ENCODE results near the gene AGBL2. TPM values are rescaled to one million over a fixed set of nuclear protein-coding genes. Genes with fewer than 3 reads are reported as not detected.
"Not testable (repeated sequence)": the region's sequence is repeated elsewhere in the genome, so short reads cannot be mapped to it uniquely, and the experiment has no call there.

The AGBL2 gene
- total RNA-seq, 1 donor from 2014 or later = 1.4 TPM

GRCh38 chr11:47636331-47636730 lies 78.8 kb downstream of the AGBL2 start:
- H3K27ac ChIP-seq (ENCODE audit: low read depth, low read length) = not testable (repeated sequence)
- peaks cover 30% of the 10 kb centered on the region for H3K36me3 ChIP-seq (ENCODE audit: insufficient read depth, low read length)

GRCh38 chr11:47631473-47631872 lies 83.7 kb downstream of the AGBL2 start:
- Histone ChIP-seq H3K27ac (ENCODE audit: low read depth, low read length) (no peak overlapping the region), H3K4me2 (ENCODE audit: low read length) (no peak overlapping the region), H3K79me2 (ENCODE audit: insufficient read depth, low read length) (no peaks in the 10 kb centered on the region), H3K27me3 (ENCODE audit: insufficient read depth, low read length) (no peaks in the 10 kb centered on the region), H3K4me3 (ENCODE audit: insufficient read depth, low read depth, low read length) (no peak overlapping the region), H3K9ac (ENCODE audit: low read length) (no peak overlapping the region), H2AFZ (ENCODE audit: low read depth, low read length) (no peak overlapping the region), H4K20me1 (ENCODE audit: insufficient read depth, low read length) (peaks cover 4% of the 10 kb centered on the region), H3K4me1 (ENCODE audit: insufficient read depth, low read length) (no peaks in the 10 kb centered on the region), H3K36me3 (ENCODE audit: insufficient read depth, low read length) (peaks cover 46% of the 10 kb centered on the region), H3K9me3 (ENCODE audit: insufficient read depth, low read depth, low read length) (no peaks in the 10 kb centered on the region)
- Mint-ChIP-seq H3K27ac (ENCODE audit: unreplicated experiment) (no peak overlapping the region), H3K9me3 (ENCODE audit: unreplicated experiment) (no peaks in the 10 kb centered on the region), H3K4me1 (ENCODE audit: low read depth, unreplicated experiment) (no peaks in the 10 kb centered on the region), H3K4me3 (ENCODE audit: unreplicated experiment) (no peak overlapping the region), H3K36me3 (ENCODE audit: low read depth, unreplicated experiment) (peaks cover 22% of the 10 kb centered on the region), H3K27me3 (ENCODE audit: low read depth, unreplicated experiment) (no peaks in the 10 kb centered on the region)
- FAIRE-seq (no peak), DNase-seq (ENCODE audit: low read depth) (no peak)
- no peak for TF ChIP-seq EZH2 (IDR thresholded peaks at IDR 0.05; ENCODE audit: insufficient read depth, low read length)

More at GRCh38 chr11:47636331-47636730, 78.8 kb downstream of the AGBL2 start:
- DNase-seq (ENCODE audit: low read depth); H3K4me1 ChIP-seq (ENCODE audit: insufficient read depth, low read length); H3K9me3 Mint-ChIP-seq (ENCODE audit: unreplicated experiment); H2AFZ ChIP-seq (ENCODE audit: low read depth, low read length); H3K27me3 ChIP-seq (ENCODE audit: insufficient read depth, low read length); H3K4me1 Mint-ChIP-seq (ENCODE audit: low read depth, unreplicated experiment); H3K9me3 ChIP-seq (ENCODE audit: insufficient read depth, low read depth, low read length); H3K4me2 ChIP-seq (ENCODE audit: low read length); H3K4me3 Mint-ChIP-seq (ENCODE audit: unreplicated experiment); H3K27ac Mint-ChIP-seq (ENCODE audit: unreplicated experiment); H3K9ac ChIP-seq (ENCODE audit: low read length); H3K27me3 Mint-ChIP-seq (ENCODE audit: low read depth, unreplicated experiment); FAIRE-seq; H3K4me3 ChIP-seq (ENCODE audit: insufficient read depth, low read depth, low read length): not testable (repeated sequence)
- peaks cover 28% of the 10 kb centered on the region for H3K79me2 ChIP-seq (ENCODE audit: insufficient read depth, low read length)
- H3K36me3 Mint-ChIP-seq (ENCODE audit: low read depth, unreplicated experiment) = peaks cover 14% of the 10 kb centered on the region
- peaks cover 12% of the 10 kb centered on the region for H4K20me1 ChIP-seq (ENCODE audit: insufficient read depth, low read length)

DNA sequence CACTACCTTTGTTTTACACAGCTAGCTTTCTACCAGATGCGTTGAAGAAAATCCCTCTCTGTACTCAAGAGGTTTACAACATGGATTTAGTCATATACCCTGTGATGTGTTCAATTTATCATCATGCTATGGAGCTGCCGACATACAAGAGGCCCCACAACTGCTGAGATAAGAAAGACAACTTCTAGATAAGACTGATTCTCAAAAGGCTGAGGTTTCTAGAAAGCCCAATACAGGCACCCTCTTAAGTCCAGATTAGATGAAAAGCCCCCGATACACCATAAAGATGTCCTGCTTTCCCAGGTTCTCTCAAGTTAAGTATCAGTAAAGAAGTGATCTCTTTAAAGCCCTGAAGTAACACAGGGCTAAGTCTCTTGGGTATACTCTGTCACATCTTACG lies 87.1 kb downstream of the AGBL2 start:
- TF ChIP-seq, protein P1, sequence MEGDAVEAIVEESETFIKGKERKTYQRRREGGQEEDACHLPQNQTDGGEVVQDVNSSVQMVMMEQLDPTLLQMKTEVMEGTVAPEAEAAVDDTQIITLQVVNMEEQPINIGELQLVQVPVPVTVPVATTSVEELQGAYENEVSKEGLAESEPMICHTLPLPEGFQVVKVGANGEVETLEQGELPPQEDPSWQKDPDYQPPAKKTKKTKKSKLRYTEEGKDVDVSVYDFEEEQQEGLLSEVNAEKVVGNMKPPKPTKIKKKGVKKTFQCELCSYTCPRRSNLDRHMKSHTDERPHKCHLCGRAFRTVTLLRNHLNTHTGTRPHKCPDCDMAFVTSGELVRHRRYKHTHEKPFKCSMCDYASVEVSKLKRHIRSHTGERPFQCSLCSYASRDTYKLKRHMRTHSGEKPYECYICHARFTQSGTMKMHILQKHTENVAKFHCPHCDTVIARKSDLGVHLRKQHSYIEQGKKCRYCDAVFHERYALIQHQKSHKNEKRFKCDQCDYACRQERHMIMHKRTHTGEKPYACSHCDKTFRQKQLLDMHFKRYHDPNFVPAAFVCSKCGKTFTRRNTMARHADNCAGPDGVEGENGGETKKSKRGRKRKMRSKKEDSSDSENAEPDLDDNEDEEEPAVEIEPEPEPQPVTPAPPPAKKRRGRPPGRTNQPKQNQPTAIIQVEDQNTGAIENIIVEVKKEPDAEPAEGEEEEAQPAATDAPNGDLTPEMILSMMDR (IDR thresholded peaks at IDR 0.05; ENCODE audit: insufficient read depth, low read depth, low read length) = no peak
- no peak for TF ChIP-seq EZH2 (IDR thresholded peaks at IDR 0.05; ENCODE audit: insufficient read depth, low read length)
- Histone ChIP-seq H3K4me1 (ENCODE audit: insufficient read depth, low read length) (no peaks in the 10 kb centered on the region), H3K27me3 (ENCODE audit: insufficient read depth, low read length) (no peaks in the 10 kb centered on the region), H4K20me1 (ENCODE audit: insufficient read depth, low read length) (no peaks in the 10 kb centered on the region), H3K27ac (ENCODE audit: low read depth, low read length) (no peak overlapping the region), H3K9ac (ENCODE audit: low read length) (no peak overlapping the region), H3K9me3 (ENCODE audit: insufficient read depth, low read depth, low read length) (no peaks in the 10 kb centered on the region), H3K36me3 (ENCODE audit: insufficient read depth, low read length) (peaks cover 50% of the 10 kb centered on the region), H3K4me3 (ENCODE audit: insufficient read depth, low read depth, low read length) (no peak overlapping the region), H3K4me2 (ENCODE audit: low read length) (no peak overlapping the region), H2AFZ (ENCODE audit: low read depth, low read length) (no peak overlapping the region), H3K79me2 (ENCODE audit: insufficient read depth, low read length) (no peaks in the 10 kb centered on the region)
- DNase-seq (ENCODE audit: low read depth) (no peak), FAIRE-seq (no peak)
- H3K27ac Mint-ChIP-seq (ENCODE audit: unreplicated experiment) = no peak overlapping the region
- H3K27me3 Mint-ChIP-seq (ENCODE audit: low read depth, unreplicated experiment) = no peaks in the 10 kb centered on the region
- H3K4me3 Mint-ChIP-seq (ENCODE audit: unreplicated experiment) = no peak overlapping the region
- H3K9me3 Mint-ChIP-seq (ENCODE audit: unreplicated experiment) = no peaks in the 10 kb centered on the region
- H3K36me3 Mint-ChIP-seq (ENCODE audit: low read depth, unreplicated experiment) = peaks cover 22% of the 10 kb centered on the region
- no peaks in the 10 kb centered on the region for H3K4me1 Mint-ChIP-seq (ENCODE audit: low read depth, unreplicated experiment)

Data from astrocyte (in vitro differentiated cells and primary cell).